Loucy (cell line): ENCODE measurements around the gene INPP5K.

Source experiments
- H2AFZ ChIP-seq: fragments of 200-600 bp; sonication (generic); 2 replicates; pipeline ENCODE4 v1.6.0; 2016; ENCODE audit warnings: antibody characterized with exemption, mild to moderate bottlenecking, low read length, moderate library complexity
- H3F3A ChIP-seq: fragments of 200-600 bp; 2 replicates; pipeline ENCODE4 v1.6.0; 2016; ENCODE audit warnings: antibody characterized with exemption, low read depth, mild to moderate bottlenecking
- H3K27me3 ChIP-seq: fragments of 200-600 bp; sonication (generic); 2 replicates; pipeline ENCODE4 v1.6.1; 2014; ENCODE audit warnings: low read length, mild to moderate bottlenecking; ENCODE audit not compliant: insufficient read depth, poor library complexity, severe bottlenecking
- H3K36me3 ChIP-seq: fragments of 200-600 bp; sonication (generic); 2 replicates; pipeline ENCODE4 v1.6.1; 2016; ENCODE audit warnings: low read length; ENCODE audit not compliant: insufficient read depth
- H3K4me1 ChIP-seq: fragments of 200-600 bp; sonication (generic); 2 replicates; pipeline ENCODE4 v1.5.1; 2014; ENCODE audit warnings: low read length, mild to moderate bottlenecking; ENCODE audit not compliant: insufficient read depth, poor library complexity, severe bottlenecking
- H3K4me2 ChIP-seq: fragments of 200-600 bp; sonication (generic); 2 replicates; pipeline ENCODE4 v1.6.0; 2014; ENCODE audit warnings: antibody characterized with exemption, low read length, low read depth, mild to moderate bottlenecking; ENCODE audit not compliant: poor library complexity, severe bottlenecking
- H3K4me3 ChIP-seq: fragments of 200-600 bp; sonication (generic); 2 replicates; pipeline ENCODE4 v1.5.1; 2014; ENCODE audit warnings: low read length, mild to moderate bottlenecking, mixed read lengths; ENCODE audit not compliant: poor library complexity, severe bottlenecking
- H3K79me2 ChIP-seq: fragments of 200-600 bp; sonication (generic); 2 replicates; pipeline ENCODE4 v1.6.1; 2014; ENCODE audit warnings: low read length; ENCODE audit not compliant: insufficient read depth
- H3K9ac ChIP-seq: fragments of 200-600 bp; sonication (generic); 2 replicates; pipeline ENCODE4 v1.6.0; 2014; ENCODE audit warnings: mild to moderate bottlenecking, low read depth, low read length, moderate library complexity; ENCODE audit not compliant: poor library complexity, severe bottlenecking
- H3K9me2 ChIP-seq: fragments of 200-600 bp; sonication (generic); replicated peaks from 2 replicates; pipeline ENCODE4 v1.6.1; 2016; ENCODE audit warnings: low read depth, low read length, mixed read lengths
- H3K9me3 ChIP-seq: fragments of 200-600 bp; sonication (generic); 2 replicates; pipeline ENCODE4 v1.6.1; 2014; ENCODE audit warnings: mild to moderate bottlenecking, antibody characterized with exemption, low read length, low read depth; ENCODE audit not compliant: insufficient read depth
- H4K20me1 ChIP-seq: fragments of 200-600 bp; sonication (generic); 2 replicates; pipeline ENCODE4 v1.6.0; 2014; ENCODE audit warnings: antibody characterized with exemption, low read length, mild to moderate bottlenecking; ENCODE audit not compliant: insufficient read depth, poor library complexity, severe bottlenecking
- CTCF ChIP-seq: fragments of 200-600 bp; sonication (generic); conservative IDR thresholded peaks from 2 replicates; pipeline ENCODE4 v1.5.1; 2014; ENCODE audit warnings: mild to moderate bottlenecking, antibody characterized with exemption, low read length
- EZH2phosphoT487 ChIP-seq: fragments of 200-600 bp; IDR thresholded peaks from 2 replicates; pipeline ENCODE4 v1.6.1; 2018; ENCODE audit warnings: antibody characterized with exemption, mild to moderate bottlenecking, moderate library complexity, borderline replicate concordance

The INPP5K gene

GRCh38 chr17:1467258-1467657 lies 49.2 kb downstream of the INPP5K start:
- no peaks in the 10 kb centered on the region for H3K36me3 ChIP-seq

GRCh38 chr17:1464186-1464585 lies 52.2 kb downstream of the INPP5K start:
- Histone ChIP-seq H3K9me3 (no peaks in the 10 kb centered on the region), H3K4me3 (no peak overlapping the region), H3K9me2 (no peaks in the 10 kb centered on the region), H3K36me3 (no peaks in the 10 kb centered on the region), H3F3A (no peaks in the 10 kb centered on the region), H3K4me2 (no peak overlapping the region), H3K4me1 (peaks cover 6% of the 10 kb centered on the region), H3K79me2 (no peaks in the 10 kb centered on the region), H4K20me1 (peaks cover 15% of the 10 kb centered on the region), H3K9ac (no peak overlapping the region), H3K27me3 (peaks cover 60% of the 10 kb centered on the region), H2AFZ (no peak overlapping the region)
- TF ChIP-seq CTCF, result no peak
- no peak for TF ChIP-seq EZH2phosphoT487

More at GRCh38 chr17:1467258-1467657, 49.2 kb downstream of the INPP5K start:
- H3K4me2 ChIP-seq, result no peak overlapping the region
- peaks cover 13% of the 10 kb centered on the region for H4K20me1 ChIP-seq
- H3K9me3 ChIP-seq, result no peaks in the 10 kb centered on the region
- H3K4me3 ChIP-seq, result no peak overlapping the region
- H2AFZ ChIP-seq, result no peak overlapping the region
- H3K9me2 ChIP-seq, result no peaks in the 10 kb centered on the region
- no peaks in the 10 kb centered on the region for H3K79me2 ChIP-seq
- no peaks in the 10 kb centered on the region for H3F3A ChIP-seq
- peaks cover 32% of the 10 kb centered on the region for H3K27me3 ChIP-seq
- TF ChIP-seq CTCF (no peak), EZH2phosphoT487 (no peak)
- H3K4me1 ChIP-seq, result peaks cover 6% of the 10 kb centered on the region
- H3K9ac ChIP-seq, result no peak overlapping the region

GRCh38 chr17:1462164-1463112 lies 54.0 kb downstream of the INPP5K start:
- no peak for TF ChIP-seq EZH2phosphoT487
- TF ChIP-seq CTCF, result no peak
- Histone ChIP-seq H3K4me1 (peaks cover 6% of the 10 kb centered on the region), H3K4me2 (no peak overlapping the region), H3F3A (no peaks in the 10 kb centered on the region), H2AFZ (no peak overlapping the region), H3K9me2 (no peaks in the 10 kb centered on the region), H3K9ac (no peak overlapping the region), H3K27me3 (peaks cover 60% of the 10 kb centered on the region), H3K36me3 (no peaks in the 10 kb centered on the region), H4K20me1 (peaks cover 15% of the 10 kb centered on the region), H3K4me3 (no peak overlapping the region), H3K9me3 (no peaks in the 10 kb centered on the region), H3K79me2 (no peaks in the 10 kb centered on the region)
